ENCODE data around the gene ARHGEF11.

GRCh38 chr1:157011845-157012244 lies 33.7 kb downstream of the ARHGEF11 start:
- TF ChIP-seq, protein P1, sequence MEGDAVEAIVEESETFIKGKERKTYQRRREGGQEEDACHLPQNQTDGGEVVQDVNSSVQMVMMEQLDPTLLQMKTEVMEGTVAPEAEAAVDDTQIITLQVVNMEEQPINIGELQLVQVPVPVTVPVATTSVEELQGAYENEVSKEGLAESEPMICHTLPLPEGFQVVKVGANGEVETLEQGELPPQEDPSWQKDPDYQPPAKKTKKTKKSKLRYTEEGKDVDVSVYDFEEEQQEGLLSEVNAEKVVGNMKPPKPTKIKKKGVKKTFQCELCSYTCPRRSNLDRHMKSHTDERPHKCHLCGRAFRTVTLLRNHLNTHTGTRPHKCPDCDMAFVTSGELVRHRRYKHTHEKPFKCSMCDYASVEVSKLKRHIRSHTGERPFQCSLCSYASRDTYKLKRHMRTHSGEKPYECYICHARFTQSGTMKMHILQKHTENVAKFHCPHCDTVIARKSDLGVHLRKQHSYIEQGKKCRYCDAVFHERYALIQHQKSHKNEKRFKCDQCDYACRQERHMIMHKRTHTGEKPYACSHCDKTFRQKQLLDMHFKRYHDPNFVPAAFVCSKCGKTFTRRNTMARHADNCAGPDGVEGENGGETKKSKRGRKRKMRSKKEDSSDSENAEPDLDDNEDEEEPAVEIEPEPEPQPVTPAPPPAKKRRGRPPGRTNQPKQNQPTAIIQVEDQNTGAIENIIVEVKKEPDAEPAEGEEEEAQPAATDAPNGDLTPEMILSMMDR (IDR thresholded peaks at IDR 0.05): no peak
- TF ChIP-seq ZFX (IDR thresholded peaks at IDR 0.05; ENCODE audit: borderline replicate concordance): no peak

Data from 22Rv1 (cell line).